ENCODE results near the gene CLDND2.

CLDND2 gene

DNA sequence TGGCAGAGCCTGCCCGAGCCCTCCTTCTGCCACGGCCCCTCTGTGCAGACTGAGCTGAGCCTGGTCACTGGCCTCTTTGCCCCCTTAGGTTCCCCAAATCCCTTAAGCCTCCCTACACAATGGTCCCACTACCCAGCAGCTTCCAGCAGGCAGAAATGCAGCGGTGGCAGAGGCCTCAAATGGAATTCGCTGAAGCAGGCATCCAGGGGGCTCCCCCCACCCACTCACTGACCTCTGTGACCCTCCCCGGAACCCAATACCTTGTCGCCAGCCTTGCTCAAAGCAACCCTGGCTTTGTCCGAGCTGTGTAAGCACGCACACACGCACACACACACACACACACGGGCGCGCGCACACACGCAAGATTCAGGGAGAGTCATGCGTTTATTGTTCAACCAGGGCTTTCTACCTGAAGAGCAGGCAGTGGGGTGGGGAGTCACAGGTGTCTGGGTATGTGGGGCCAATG is 19.2 kb upstream of the CLDND2 start, which contains the start of gene LIM2:
Gene LIM2, minus strand, starts transcription at position 51 of the 466 bp plus-strand sequence. CDS start 531 bp downstream, outside the sequence.
- TF ChIP-seq, protein P1, sequence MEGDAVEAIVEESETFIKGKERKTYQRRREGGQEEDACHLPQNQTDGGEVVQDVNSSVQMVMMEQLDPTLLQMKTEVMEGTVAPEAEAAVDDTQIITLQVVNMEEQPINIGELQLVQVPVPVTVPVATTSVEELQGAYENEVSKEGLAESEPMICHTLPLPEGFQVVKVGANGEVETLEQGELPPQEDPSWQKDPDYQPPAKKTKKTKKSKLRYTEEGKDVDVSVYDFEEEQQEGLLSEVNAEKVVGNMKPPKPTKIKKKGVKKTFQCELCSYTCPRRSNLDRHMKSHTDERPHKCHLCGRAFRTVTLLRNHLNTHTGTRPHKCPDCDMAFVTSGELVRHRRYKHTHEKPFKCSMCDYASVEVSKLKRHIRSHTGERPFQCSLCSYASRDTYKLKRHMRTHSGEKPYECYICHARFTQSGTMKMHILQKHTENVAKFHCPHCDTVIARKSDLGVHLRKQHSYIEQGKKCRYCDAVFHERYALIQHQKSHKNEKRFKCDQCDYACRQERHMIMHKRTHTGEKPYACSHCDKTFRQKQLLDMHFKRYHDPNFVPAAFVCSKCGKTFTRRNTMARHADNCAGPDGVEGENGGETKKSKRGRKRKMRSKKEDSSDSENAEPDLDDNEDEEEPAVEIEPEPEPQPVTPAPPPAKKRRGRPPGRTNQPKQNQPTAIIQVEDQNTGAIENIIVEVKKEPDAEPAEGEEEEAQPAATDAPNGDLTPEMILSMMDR (IDR thresholded peaks at IDR 0.05; ENCODE audit: low read depth, low read length, missing control alignments): no peak
- Histone ChIP-seq H3K36me3 (replicated peaks) (no peaks in the 10 kb centered on the region), H3K27me3 (replicated peaks) (no peaks in the 10 kb centered on the region), H3K4me3 (ENCODE audit: low read depth, low read length) (no peak within 1 kb of the TSS), H3K27ac (no peak within 1 kb of the TSS)
- DNase-seq: no peak
- in situ Hi-C loops (cut with HindIII; ENCODE audit: low pct_ligation_motif_present, low sequenced_read_pairs): no loop called here

DNA sequence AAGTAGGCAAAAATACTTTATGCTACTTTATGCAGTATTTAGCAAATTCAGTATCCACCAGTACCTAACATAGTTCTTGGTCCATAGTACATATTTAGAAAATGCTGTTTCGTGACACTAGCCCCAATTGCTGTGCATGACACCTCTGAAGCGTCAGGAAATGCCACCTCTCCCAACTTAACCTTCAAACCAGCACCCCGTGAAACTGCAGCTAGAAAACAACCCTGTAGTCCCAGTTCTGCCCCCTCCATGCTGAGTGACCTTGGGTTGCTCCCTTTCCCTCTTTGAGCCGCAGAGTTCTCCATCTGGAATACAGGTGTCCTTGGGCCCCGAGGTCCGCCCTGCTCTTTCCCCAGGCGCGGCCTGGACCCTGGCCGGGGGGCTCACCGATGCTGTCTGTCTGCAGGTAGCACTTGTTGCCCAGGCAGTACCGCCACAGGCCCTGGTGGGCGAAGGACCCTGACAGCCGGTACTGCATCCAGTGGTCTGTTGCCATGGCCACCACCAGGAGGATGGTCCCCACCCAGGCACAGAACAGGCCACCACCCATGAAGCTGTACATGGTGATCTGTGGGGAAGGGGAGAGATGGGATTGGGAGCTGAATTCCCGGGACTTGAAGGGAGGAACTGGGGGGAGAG is 18.2 kb upstream of the CLDND2 start:
- TF ChIP-seq, protein P1 (IDR thresholded peaks at IDR 0.05; ENCODE audit: low read depth, low read length, missing control alignments): no peak
- DNase-seq: no peak
- no peak overlapping the region for H3K4me3 ChIP-seq (ENCODE audit: low read depth, low read length)
- in situ Hi-C loops (cut with HindIII; ENCODE audit: low pct_ligation_motif_present, low sequenced_read_pairs): no loop called here
- H3K27ac ChIP-seq: no peak overlapping the region
- no peaks in the 10 kb centered on the region for H3K27me3 ChIP-seq (replicated peaks)
- H3K36me3 ChIP-seq (replicated peaks): no peaks in the 10 kb centered on the region

DNA sequence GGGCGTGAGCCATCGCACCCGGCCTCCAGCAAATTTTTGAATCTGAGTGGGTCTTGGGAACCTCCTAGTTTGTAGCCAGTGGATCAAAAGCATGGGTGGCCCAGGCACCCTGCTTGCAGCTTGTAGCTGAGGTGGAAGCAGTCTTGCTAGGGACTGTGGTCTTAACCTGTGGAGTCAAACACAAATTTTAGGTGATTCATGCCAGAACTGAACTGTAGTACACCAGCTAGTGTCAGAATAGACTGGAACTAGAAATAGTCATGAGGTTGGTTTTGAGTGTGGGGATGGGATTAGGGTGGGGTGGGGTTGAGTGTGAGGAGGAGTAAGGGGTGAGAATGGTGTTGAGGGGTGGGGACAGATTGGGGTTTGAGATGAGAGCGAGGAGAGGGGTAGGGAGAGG is 13.2 kb upstream of the CLDND2 start:
- no peak overlapping the region for H3K27ac ChIP-seq
- H3K27me3 ChIP-seq (replicated peaks): no peaks in the 10 kb centered on the region
- in situ Hi-C loops (cut with HindIII; ENCODE audit: low pct_ligation_motif_present, low sequenced_read_pairs): no loop called here
- H3K4me3 ChIP-seq (ENCODE audit: low read depth, low read length): no peak overlapping the region
- H3K36me3 ChIP-seq (replicated peaks): no peaks in the 10 kb centered on the region
- DNase-seq: no peak
- TF ChIP-seq, protein P1 (IDR thresholded peaks at IDR 0.05; ENCODE audit: low read depth, low read length, missing control alignments): no peak

DNA sequence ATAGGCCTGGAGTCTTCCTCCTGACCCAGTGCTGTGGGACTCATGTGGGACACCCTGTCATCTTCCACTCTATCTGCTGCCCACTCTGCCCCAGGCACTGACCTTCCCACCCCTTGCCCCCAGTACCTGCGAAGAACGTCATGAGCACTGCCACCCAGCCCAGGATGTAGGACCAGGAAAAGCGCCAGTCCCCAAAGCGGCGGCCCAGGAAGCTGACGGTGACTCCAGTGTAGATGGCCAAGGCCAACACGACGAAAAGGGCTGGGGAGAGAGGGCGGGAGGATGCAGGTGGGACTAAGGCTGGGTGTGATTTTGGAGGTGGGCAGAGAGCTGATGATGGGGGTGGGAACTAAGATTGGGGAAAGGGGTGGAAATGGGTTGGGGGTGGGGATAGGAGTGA is 11.6 kb upstream of the CLDND2 start:
- no peak for DNase-seq
- in situ Hi-C loops (cut with HindIII; ENCODE audit: low pct_ligation_motif_present, low sequenced_read_pairs): no loop called here
- H3K27ac ChIP-seq: no peak overlapping the region
- TF ChIP-seq, protein P1 (IDR thresholded peaks at IDR 0.05; ENCODE audit: low read depth, low read length, missing control alignments): no peak
- no peaks in the 10 kb centered on the region for H3K27me3 ChIP-seq (replicated peaks)
- no peak overlapping the region for H3K4me3 ChIP-seq (ENCODE audit: low read depth, low read length)
- no peaks in the 10 kb centered on the region for H3K36me3 ChIP-seq (replicated peaks)

DNA sequence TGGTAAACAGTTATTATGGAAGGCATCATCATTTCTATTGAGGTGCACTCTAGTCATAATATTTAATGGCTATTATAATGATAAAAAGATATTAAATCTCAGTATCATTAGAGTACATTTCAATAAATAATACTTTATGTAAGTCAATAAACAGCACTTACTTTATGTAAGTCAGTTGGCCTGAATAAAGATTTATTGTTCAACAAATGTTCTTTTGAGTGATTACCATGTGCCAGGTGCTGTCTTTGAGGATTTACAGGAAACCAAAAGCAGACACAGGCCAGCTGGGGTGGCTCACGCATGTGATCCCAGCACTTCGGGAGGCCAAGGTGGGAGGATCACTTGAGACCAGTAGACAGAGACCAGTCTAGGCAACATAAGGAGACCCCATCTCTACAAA is 8.6 kb upstream of the CLDND2 start:
- in situ Hi-C loops (cut with HindIII; ENCODE audit: low pct_ligation_motif_present, low sequenced_read_pairs): no loop called here
- TF ChIP-seq, protein P1 (IDR thresholded peaks at IDR 0.05; ENCODE audit: low read depth, low read length, missing control alignments): no peak
- H3K27ac ChIP-seq: no peak overlapping the region
- no peaks in the 10 kb centered on the region for H3K36me3 ChIP-seq (replicated peaks)
- no peak for DNase-seq
- H3K4me3 ChIP-seq (ENCODE audit: low read depth, low read length): no peak overlapping the region
- H3K27me3 ChIP-seq (replicated peaks): no peaks in the 10 kb centered on the region
